ENCODE data around the gene IMPG1.

GRCh38 chr6:75907444-75907843 lies 165.0 kb downstream of the IMPG1 start:
- TF ChIP-seq CTCF (IDR thresholded peaks at IDR 0.05) (no peak), POLR2A (IDR thresholded peaks at IDR 0.05) (no peak), POLR2AphosphoS5 (IDR thresholded peaks at IDR 0.05) (no peak), EP300 (IDR thresholded peaks at IDR 0.05) (no peak)

Data from upper lobe of left lung (tissue), 4 donors.